A673 (cell line): Measurements from ENCODE around the gene MED23. TPM values are rescaled to one million over a fixed set of nuclear protein-coding genes. Genes with fewer than 3 reads are reported as not detected.

Experiments
- BruUV-seq: library from RNA; stranded (reverse); fragments of 400-500 nt; replicated peaks from 2 replicates; lab custom pipeline; 2021; lab: Mats Ljungman, UMichigan
- CTCF ChIA-PET: fragments of 300-600 bp; sonication (Branson Sonifier 250); formaldehyde crosslinking; loops from one replicate; lab custom pipeline; 2022; ENCODE audit warnings: antibody characterized with exemption; lab: Charles Lee
- POLR2A ChIA-PET: fragments of 300-600 bp; sonication (Branson Sonifier 250); formaldehyde crosslinking; loops from one replicate; lab custom pipeline; 2022; ENCODE audit warnings: antibody characterized with exemption; ENCODE audit not compliant: low non-redundant PET; lab: Charles Lee
- DNase-seq: peaks from one replicate; pipeline ENCODE4 v3.0.0-alpha.2; 2015; ENCODE audit warnings: low spot score
- H3K27ac ChIP-seq: fragments of 200-600 bp; sonication (generic); 2 replicates; pipeline ENCODE4 v1.5.1; 2016; ENCODE audit warnings: mixed run types, low read depth, mild to moderate bottlenecking, mixed read lengths, antibody characterized with exemption, low read length; ENCODE audit not compliant: poor library complexity, severe bottlenecking
- H3K27me3 ChIP-seq: fragments of 200-600 bp; sonication (generic); replicated peaks from 2 replicates; pipeline ENCODE4 v1.6.1; 2017; ENCODE audit warnings: mixed run types, low read depth, mild to moderate bottlenecking, mixed read lengths, antibody characterized with exemption, low read length; ENCODE audit not compliant: insufficient read depth, poor library complexity
- H3K36me3 ChIP-seq: fragments of 200-600 bp; sonication (generic); 2 replicates; pipeline ENCODE4 v1.6.1; 2016; ENCODE audit warnings: mixed run types, mild to moderate bottlenecking, mixed read lengths, antibody characterized with exemption, low read length; ENCODE audit not compliant: insufficient read depth, poor library complexity, severe bottlenecking
- H3K4me1 ChIP-seq: fragments of 200-600 bp; sonication (generic); 2 replicates; pipeline ENCODE4 v1.6.1; 2017; ENCODE audit warnings: mixed run types, mild to moderate bottlenecking, mixed read lengths, antibody characterized with exemption, low read length; ENCODE audit not compliant: insufficient read depth, poor library complexity, severe bottlenecking
- H3K4me3 ChIP-seq: fragments of 200-600 bp; sonication (generic); 2 replicates; pipeline ENCODE4 v1.5.1; 2016; ENCODE audit warnings: low read depth, mixed run types, mild to moderate bottlenecking, mixed read lengths, low read length; ENCODE audit not compliant: poor library complexity, severe bottlenecking
- H3K9me3 ChIP-seq: fragments of 200-600 bp; sonication (generic); 2 replicates; pipeline ENCODE4 v1.6.1; 2016; ENCODE audit warnings: mixed run types, low read depth, mild to moderate bottlenecking, mixed read lengths, antibody characterized with exemption, low read length; ENCODE audit not compliant: poor library complexity, severe bottlenecking
- CTCF ChIP-seq: fragments of 300-800, 200-600 bp; sonication (generic); conservative IDR thresholded peaks from 2 replicates; pipeline ENCODE4 v1.5.1; 2017; ENCODE audit warnings: low read depth, mild to moderate bottlenecking, antibody characterized with exemption, low read length, moderate library complexity, mixed read lengths
- EZH2 ChIP-seq: fragments of 200-600 bp; sonication (generic); IDR thresholded peaks from 2 replicates; pipeline ENCODE4 v1.6.1; 2017; ENCODE audit warnings: borderline replicate concordance, low read depth, mild to moderate bottlenecking, mixed read lengths, antibody characterized with exemption, low read length; ENCODE audit not compliant: poor library complexity, severe bottlenecking
- intact Hi-C: fragments of 100-400 bp; cut with micrococcal nuclease; formaldehyde crosslinking; loops from one replicate; pipeline ENCODE4 v1.10.0; 2022; ENCODE audit not compliant: unreplicated experiment
- total RNA-seq: library from RNA; stranded (reverse); gene quantifications from 2 replicates; pipeline ENCODE4 v1.2.3, GENCODE V29; 2021

Gene MED23
- total RNA-seq, 1 experiment from 2014 or later, result 32.3 TPM

- peaks cover 50% of the 10 kb centered on the region for H3K36me3 ChIP-seq
- CTCF ChIA-PET, result no interaction called here
- H3K4me1 ChIP-seq, result peaks cover 3% of the 10 kb centered on the region
- TF ChIP-seq EZH2, result no peak
- TF ChIP-seq CTCF, result no peak
- H3K27ac ChIP-seq, result no peak overlapping the region
- no peak overlapping the region for H3K4me3 ChIP-seq
- DNase-seq, result no peak
- BruUV-seq, result no TSS peak
- H3K9me3 ChIP-seq, result no peaks in the 10 kb centered on the region
- intact Hi-C loops, result no loop called here
- POLR2A ChIA-PET, result no interaction called here
- H3K27me3 ChIP-seq, result no peaks in the 10 kb centered on the region
Observed at GRCh38 chr6:131581523-131581922, 46.5 kb downstream of the MED23 start.

- no TSS peak for BruUV-seq
- Histone ChIP-seq H3K36me3 (peaks cover 14% of the 10 kb centered on the region), H3K27me3 (no peaks in the 10 kb centered on the region), H3K4me1 (peaks cover 3% of the 10 kb centered on the region), H3K9me3 (no peaks in the 10 kb centered on the region), H3K4me3 (no peak overlapping the region), H3K27ac (no peak overlapping the region)
- ChIA-PET POLR2A (no interaction called here), CTCF (no interaction called here)
- no peak for DNase-seq
- intact Hi-C loops, result no loop called here
- no peak for TF ChIP-seq CTCF
- TF ChIP-seq EZH2, result no peak
Observed at GRCh38 chr6:131575834-131576478, 52.1 kb downstream of the MED23 start.

- ChIA-PET POLR2A (no interaction called here), CTCF (no interaction called here)
- H3K27ac ChIP-seq, result no peak overlapping the region
- TF ChIP-seq EZH2 (no peak), CTCF (no peak)
- peaks cover 3% of the 10 kb centered on the region for H3K36me3 ChIP-seq
- intact Hi-C loops, result no loop called here
- H3K27me3 ChIP-seq, result no peaks in the 10 kb centered on the region
- H3K9me3 ChIP-seq, result no peaks in the 10 kb centered on the region
- no peak for DNase-seq
- H3K4me3 ChIP-seq, result no peak overlapping the region
- no TSS peak for BruUV-seq
- H3K4me1 ChIP-seq, result peaks cover 3% of the 10 kb centered on the region
Observed at GRCh38 chr6:131574686-131575085, 53.4 kb downstream of the MED23 start.
